HCT116 (cell line): Measurements from ENCODE around the gene ETDB.

Experiments
- ATF3 ChIP-seq: IDR thresholded peaks from 2 replicates; pipeline ENCODE4 v1.6.1; 2012
- CTCF ChIP-seq, 3 experiments: fragments of 200-600 bp in 1 of 3; sonication (generic) in 1 of 3; IDR thresholded peaks in 2 of 3; conservative IDR thresholded peaks in 1 of 3; 2 replicates each; pipeline ENCODE4 v1.5.1; 2012 to 2017; ENCODE audit warnings: low read depth in 2 of 3, low read length in 2 of 3, antibody characterized with exemption in 1 of 3, borderline replicate concordance in 1 of 3, control low read depth in 1 of 3, mild to moderate bottlenecking in 1 of 3, mixed read lengths in 1 of 3, mixed run types in 1 of 3, moderate library complexity in 1 of 3; ENCODE audit not compliant: insufficient read depth in 1 of 3
- EGR1 ChIP-seq: IDR thresholded peaks from 2 replicates; pipeline ENCODE4 v1.6.1; 2012; ENCODE audit warnings: low read depth
- POLR2A ChIP-seq: IDR thresholded peaks from 2 replicates; pipeline ENCODE4 v1.7.0; 2011; ENCODE audit warnings: borderline replicate concordance; ENCODE audit not compliant: insufficient read depth, insufficient read length; ENCODE audit errors: extremely low read depth
- RAD21 ChIP-seq: IDR thresholded peaks from 2 replicates; pipeline ENCODE4 v1.6.1; 2012; ENCODE audit warnings: low read depth, mild to moderate bottlenecking
- SRF ChIP-seq: IDR thresholded peaks from 2 replicates; pipeline ENCODE4 v1.6.1; 2012; ENCODE audit warnings: low read depth

GRCh38 chrX:135168486-135168885 lies 48.2 kb upstream of the ETDB start:
- TF ChIP-seq CTCF (IDR thresholded peaks at IDR 0.05 in 2 of 3, conservative IDR thresholded peaks at IDR 0.05 in 1 of 3; ENCODE audit: borderline replicate concordance in 1 of 3, insufficient read depth in 1 of 3, low read depth in 2 of 3, low read length in 2 of 3) = no peak
- no peak for TF ChIP-seq RAD21
- TF ChIP-seq ATF3 = no peak
- TF ChIP-seq EGR1 = no peak
- no peak for TF ChIP-seq SRF
- TF ChIP-seq POLR2A = no peak
